HG03280 (cell line): ENCODE data around the gene DNAJB12.
"Not testable (repeated sequence)": the region's sequence is repeated elsewhere in the genome, so short reads cannot be mapped to it uniquely, and the experiment has no call there.

Source experiments
- ATAC-seq: cut with Tn5 transposase; IDR thresholded peaks from one replicate; pipeline ENCODE4 v1.9.1; 2021; ENCODE audit warnings: mild to moderate bottlenecking, moderate library complexity; ENCODE audit not compliant: unreplicated experiment

DNAJB12 gene

GRCh38 chr10:72331575-72332422 is 22.9 kb downstream of the DNAJB12 start:
- ATAC-seq, result peak; percentile 45

GRCh38 chr10:72330069-72330426 is 24.7 kb downstream of the DNAJB12 start:
- no peak for ATAC-seq

GRCh38 chr10:72329290-72330068 is 25.2 kb downstream of the DNAJB12 start:
- ATAC-seq, result no peak

GRCh38 chr10:72328829-72329204 is 25.9 kb downstream of the DNAJB12 start:
- ATAC-seq, result no peak

GRCh38 chr10:72328045-72328828 is 26.5 kb downstream of the DNAJB12 start:
- ATAC-seq, result no peak

- not testable (repeated sequence) for ATAC-seq
Observed at GRCh38 chr10:72326665-72327603, 27.8 kb downstream of the DNAJB12 start.

- not testable (repeated sequence) for ATAC-seq
Observed at GRCh38 chr10:72325243-72326175, 29.2 kb downstream of the DNAJB12 start.

GRCh38 chr10:72323771-72324191 is 30.9 kb downstream of the DNAJB12 start:
- no peak for ATAC-seq

GRCh38 chr10:72323108-72323749 is 31.5 kb downstream of the DNAJB12 start:
- no peak for ATAC-seq

- no peak for ATAC-seq
Observed at GRCh38 chr10:72322280-72323058, 32.2 kb downstream of the DNAJB12 start.

- no peak for ATAC-seq
Observed at GRCh38 chr10:72322030-72322279, 32.8 kb downstream of the DNAJB12 start.

- ATAC-seq, result no peak
Observed at GRCh38 chr10:72321248-72322029, 33.3 kb downstream of the DNAJB12 start.

- peak; percentile 59 for ATAC-seq
Observed at GRCh38 chr10:72320676-72321247, 34.0 kb downstream of the DNAJB12 start.

- peak; percentile 68 for ATAC-seq
Observed at GRCh38 chr10:72319416-72320254, 35.1 kb downstream of the DNAJB12 start.

GRCh38 chr10:72318418-72319262 is 36.1 kb downstream of the DNAJB12 start:
- ATAC-seq, result no peak
